ENCODE results near the gene CATSPERD.

CATSPERD gene, protein sequence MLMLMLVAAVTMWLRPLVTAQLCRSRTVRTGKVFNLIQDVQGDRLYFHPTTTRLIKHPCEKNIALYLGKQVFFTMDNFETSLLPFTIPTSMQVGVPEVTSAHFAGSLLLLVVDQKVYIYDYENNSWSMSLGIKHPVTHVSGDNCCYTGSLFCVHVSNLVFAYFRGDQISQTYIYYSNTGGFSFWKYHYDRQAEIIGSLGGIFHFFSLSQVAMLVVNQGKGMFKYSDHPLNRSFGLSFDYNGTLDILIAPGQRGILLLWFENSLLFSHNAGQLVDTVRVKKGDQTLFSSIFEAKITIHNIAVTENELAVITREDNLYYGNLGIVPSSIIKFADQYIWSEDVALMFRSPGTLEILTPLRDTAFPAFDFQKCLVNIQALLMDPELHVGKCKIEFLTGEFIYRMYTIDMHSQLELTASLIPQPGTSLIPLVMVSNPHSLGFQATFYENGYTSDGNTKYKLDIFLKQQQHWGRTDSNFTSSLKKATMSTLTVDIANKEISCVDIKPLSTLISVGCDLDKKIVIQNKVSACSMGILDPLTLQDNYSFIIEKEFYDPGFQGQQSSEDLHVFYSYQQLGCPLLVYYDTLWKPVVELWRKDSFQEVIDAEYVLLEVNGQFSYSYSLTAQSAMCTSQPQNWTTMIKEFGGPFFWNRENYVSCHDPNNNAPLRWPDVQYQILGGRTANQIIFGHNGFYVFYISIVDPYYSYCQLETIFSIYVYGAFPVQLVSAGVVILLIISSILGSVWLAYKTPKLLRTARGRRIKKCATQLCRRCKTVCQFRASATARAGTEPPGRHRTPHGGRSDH

DNA sequence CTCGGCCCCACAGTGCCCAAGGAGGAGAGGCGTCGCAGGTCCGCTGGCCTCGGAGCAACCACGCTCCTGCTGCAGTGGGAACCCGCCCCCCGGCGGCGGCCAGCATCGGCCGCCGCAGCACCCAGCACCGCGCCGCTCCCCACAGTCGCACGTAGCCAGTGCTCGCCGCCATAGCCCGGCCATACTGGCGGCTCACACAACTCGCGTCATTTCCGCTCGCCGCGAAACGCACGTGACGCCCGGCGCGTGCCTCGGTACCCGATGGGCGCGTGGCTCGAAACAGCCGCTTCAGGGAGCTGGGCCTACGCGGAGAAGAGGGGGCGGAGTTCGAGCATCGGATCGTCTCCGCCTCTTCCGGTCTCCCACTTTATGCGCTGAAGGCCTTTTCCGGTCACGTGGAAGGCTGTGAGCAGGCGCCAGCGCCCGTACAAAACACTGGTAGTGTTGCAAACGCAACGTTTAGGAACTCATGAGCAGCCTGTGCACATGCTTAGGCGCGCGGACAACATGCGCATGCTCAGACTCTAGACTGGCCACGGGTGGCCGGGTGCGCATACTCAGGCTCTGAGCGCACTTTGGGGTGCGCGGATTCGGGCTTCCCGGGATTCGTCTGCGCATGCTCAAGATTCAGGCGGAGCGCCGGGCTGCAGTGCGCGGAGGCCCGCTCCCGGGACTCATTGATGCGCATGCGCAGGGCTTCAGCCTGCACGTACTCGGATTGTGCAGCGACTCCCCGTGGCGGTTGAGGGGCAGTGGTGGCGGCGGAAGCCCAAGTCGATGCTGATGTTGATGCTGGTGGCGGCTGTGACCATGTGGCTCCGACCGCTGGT, at the start of gene CATSPERD, which contains the start of gene LONP1:
Gene CATSPERD (plus strand): TSS at position 677 of the 830 bp plus-strand sequence. CDS start 101 bp downstream, at position 778.
Gene LONP1 (minus strand): TSS at position 186 of the 830 bp plus-strand sequence. CDS start 14 bp downstream, at position 172.
- DNase-seq (ENCODE audit: low read depth), result peak; percentile 87

- no peak for DNase-seq (ENCODE audit: low read depth)
These were observed 48.8 kb upstream of the CATSPERD start for GRCh38 chr19:5671600-5671999.

DNA sequence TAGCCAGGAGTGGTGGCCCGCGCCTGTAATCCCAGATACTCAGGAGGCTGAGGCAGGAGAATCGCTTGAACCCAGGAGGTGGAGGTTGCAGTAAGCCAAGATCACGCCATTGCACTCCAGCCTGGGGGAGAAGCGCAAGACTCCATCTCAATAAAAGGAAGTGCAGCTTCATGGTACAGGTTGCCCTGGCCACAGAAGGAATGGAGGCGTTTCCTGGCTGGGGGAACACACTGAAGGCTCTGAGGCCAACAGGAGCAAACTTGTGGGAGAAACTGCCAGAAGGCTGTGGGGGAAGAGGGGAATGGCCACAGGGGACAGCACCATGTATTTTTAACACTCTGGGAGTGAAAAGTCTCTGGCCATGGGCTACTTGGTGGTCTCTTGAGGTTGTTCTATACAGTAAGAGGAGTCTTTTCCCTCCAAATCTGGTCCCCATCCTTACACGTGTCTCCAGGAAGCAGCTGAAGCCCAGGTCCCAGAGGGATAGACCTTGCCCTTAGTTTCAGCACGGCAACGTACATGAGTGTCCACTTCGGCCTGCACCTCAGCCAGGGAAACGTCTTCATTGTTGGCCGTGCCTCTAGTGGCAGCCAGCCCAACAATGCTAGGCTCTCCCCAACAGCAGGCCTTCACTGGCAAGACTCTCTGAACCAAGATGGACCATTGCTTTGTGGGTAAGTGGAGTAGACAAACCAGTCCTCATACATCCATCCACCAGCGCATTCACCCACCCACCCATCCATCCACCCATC, 47.6 kb upstream of the CATSPERD start:
- DNase-seq (ENCODE audit: low read depth), result no peak

GRCh38 chr19:5673752-5674151, 46.7 kb upstream of the CATSPERD start:
- no peak for DNase-seq (ENCODE audit: low read depth)

- no peak for DNase-seq (ENCODE audit: low read depth)
These were observed 45.7 kb upstream of the CATSPERD start for GRCh38 chr19:5674714-5675113.

- no peak for DNase-seq (ENCODE audit: low read depth)
These were observed 44.2 kb upstream of the CATSPERD start for GRCh38 chr19:5676105-5676771.

GRCh38 chr19:5676772-5677105, 43.7 kb upstream of the CATSPERD start:
- DNase-seq (ENCODE audit: low read depth), result no peak

- DNase-seq (ENCODE audit: low read depth), result no peak
These were observed 43.3 kb upstream of the CATSPERD start for GRCh38 chr19:5677136-5677535.

GRCh38 chr19:5677580-5677979, 42.9 kb upstream of the CATSPERD start:
- DNase-seq (ENCODE audit: low read depth), result no peak

DNA sequence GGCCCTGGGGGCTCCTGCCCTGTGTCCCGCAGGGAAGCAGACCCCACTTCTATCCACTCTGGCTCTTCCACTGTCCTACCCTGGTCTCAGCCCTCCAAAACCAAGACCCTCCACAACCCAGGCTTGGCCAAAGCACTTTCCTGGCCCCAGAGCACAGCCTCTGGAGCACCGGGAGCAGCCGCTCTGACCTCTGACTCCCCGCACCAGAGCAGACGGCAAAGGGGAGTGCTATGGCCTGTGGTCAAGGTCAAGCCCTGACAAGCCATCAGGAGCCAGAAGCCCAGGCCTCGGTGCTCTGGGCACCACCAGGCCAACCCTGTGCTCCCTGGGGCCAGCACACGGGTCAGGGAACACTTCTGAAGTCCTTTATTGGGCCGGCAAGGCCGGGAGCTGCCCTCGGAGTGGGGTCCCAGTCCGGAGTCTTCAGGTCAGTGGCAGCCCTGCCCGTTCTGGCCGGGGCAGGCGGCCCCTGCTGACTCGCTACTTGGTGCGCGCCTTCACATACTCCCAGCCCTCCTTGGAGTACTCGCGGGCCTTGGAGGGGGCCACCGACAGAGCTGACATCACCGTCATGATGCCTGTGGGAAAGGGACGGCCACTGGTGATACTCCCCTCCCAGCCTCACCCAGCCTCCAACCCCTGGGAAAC, 42.2 kb upstream of the CATSPERD start:
- DNase-seq (ENCODE audit: low read depth), result no peak

GRCh38 chr19:5679289-5680083, 41.0 kb upstream of the CATSPERD start:
- DNase-seq (ENCODE audit: low read depth), result no peak

DNA sequence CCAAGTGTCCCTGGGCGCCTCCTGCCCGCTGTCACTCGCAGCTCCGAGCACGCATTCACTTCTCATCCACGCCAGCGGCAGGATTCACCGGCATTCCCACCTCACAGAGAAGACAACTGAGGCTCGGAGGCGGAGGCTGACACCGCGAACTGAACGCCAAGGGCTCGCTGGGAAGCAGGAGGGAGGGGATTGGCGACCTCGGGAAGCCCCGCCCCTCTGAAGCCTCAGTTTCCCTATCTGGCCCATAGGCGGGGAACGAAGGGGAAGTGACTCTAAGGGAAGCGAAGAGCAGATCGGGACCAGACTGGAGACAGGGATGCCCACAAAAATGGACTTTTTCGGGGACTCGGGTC, 40.4 kb upstream of the CATSPERD start:
- no peak for DNase-seq (ENCODE audit: low read depth)

DNA sequence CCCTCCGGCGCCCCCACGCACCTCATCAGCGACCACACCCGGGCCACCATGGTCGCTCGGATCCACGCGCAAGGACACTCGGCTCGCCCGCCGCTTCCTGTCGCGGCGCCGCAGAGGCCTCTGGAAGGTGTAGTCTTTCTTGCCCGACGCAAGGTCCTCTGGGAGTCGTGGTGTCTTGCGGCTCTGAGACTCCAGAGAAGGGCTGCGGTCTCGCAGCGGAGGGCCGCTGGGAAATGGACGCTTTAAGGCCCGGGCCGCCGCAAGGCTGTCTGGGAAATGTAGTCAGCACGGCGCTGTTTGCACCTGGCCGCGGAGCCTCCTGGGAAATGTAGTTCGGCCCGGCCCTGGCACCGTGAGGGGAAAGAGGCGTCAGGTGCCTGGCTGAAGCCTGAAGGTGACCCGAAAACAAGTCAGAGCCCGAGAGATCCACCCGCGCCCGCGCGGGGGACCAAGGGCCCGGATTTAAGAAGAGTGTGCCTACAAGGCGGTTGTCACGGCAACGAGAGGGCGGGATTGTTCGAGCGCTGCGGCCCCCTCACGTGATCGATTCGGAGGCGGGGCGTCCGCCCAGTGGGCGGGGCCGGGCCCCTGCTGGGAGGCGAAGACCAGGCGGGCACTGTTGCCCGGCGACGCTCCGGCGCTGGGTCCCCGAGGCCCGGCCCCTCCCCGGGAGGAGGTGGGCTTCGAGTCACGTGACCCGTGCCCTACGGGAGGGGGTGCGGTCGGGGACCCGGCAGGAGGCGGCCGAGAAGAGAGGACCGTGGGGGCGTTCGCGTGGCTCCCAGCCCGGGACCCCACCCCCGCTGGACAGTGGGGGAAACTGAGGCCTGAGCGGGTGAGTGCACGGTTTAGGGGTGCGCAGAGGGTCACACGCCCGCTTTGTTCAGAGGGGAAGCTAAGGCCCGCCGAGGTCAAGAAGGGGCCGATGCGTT, 39.7 kb upstream of the CATSPERD start, which contains the start of the genes HSD11B1L and MICOS13:
Gene HSD11B1L (plus strand): TSS at position 591 of the 932 bp plus-strand sequence. CDS start 3,806 bp downstream, outside the sequence.
Gene MICOS13 (minus strand): TSS at position 80 of the 932 bp plus-strand sequence. CDS start 30 bp downstream, at position 50.
- DNase-seq (ENCODE audit: low read depth), result peak; percentile 94

- no peak for DNase-seq (ENCODE audit: low read depth)
These were observed 38.9 kb upstream of the CATSPERD start for GRCh38 chr19:5681391-5682106.

DNA sequence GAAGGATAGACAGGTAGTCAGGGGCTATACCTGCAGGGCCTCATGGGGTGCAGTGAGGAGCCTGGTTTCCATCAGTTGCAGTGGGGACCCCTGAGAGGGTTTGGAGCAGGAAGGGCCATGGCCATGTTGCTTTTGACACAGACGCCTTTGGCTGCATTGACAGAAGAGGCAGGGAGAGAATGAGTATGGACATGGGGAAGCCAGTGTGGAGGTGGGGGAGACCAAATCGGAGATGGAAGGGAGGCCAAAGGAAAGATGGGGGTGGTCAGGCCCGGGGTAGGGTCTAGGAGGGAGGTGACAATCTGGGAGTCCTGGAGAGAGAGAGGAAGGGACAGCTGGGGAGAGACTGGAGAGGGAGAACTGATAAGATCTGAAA, 38.3 kb upstream of the CATSPERD start:
- no peak for DNase-seq (ENCODE audit: low read depth)

DNA sequence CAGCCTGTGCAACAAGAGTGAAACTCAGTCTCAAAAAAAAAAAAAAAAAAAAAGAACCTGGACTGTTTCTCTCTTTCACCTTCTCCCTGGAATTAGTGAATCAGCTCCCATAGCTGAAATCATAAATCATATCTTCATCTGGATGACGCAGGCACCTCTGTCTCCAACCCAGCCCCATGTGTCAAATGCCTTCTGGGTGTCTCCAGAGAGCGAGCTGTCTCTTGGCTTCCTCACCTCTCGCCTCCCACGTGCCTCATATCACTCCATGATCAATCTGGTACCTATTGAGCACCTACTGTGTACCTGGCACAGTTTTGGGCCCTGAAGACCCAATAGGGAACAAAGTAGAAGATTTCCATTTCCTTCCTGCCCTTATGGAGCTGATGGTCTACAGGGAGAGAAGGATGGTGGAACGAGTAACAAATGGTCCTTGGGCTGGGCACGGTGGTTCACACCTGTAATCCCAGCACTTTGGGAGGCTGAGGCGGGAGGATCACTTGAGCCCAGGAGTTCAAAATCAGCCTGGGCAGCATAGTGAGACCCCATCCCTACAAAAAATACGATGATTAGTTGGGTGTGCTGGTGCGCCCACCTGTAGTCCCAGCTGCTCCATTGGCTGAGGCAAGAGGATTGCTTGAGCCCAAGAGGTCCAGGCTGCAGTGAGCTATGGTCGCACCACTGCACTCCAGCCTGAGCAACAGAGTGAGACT, 37.1 kb upstream of the CATSPERD start:
- no peak for DNase-seq (ENCODE audit: low read depth)

All from non-pigmented ciliary epithelial cell (primary cell).